T-helper 17 cell (primary cell): ENCODE measurements around the gene TCFL5. TPM values are rescaled to one million over a fixed set of nuclear protein-coding genes. Genes with fewer than 3 reads are reported as not detected.

ENCODE experiments used
- ATAC-seq: fragments of 150-1000 bp; cut with Tn5 transposase; 2 replicates; pipeline ENCODE4 v1.10.0; 2021; ENCODE audit warnings: mild to moderate bottlenecking, moderate library complexity
- DNase-seq, 3 donors: peaks; one replicate each; pipeline versions ENCODE4 v3.0.0 to v3.0.0-alpha.2; 2020 to 2021
- H3K9me3 ChIP-seq: one replicate; pipeline ENCODE4 v1.7.0; 2013; ENCODE audit warnings: low read length, mild to moderate bottlenecking; ENCODE audit not compliant: control insufficient read depth, poor library complexity, severe bottlenecking
- H3K27ac Mint-ChIP-seq: one replicate; pipeline ENCODE4 v1.8.0; 2022; ENCODE audit warnings: mild to moderate bottlenecking, moderate library complexity, mixed read lengths
- H3K27me3 Mint-ChIP-seq: one replicate; pipeline ENCODE4 v1.8.0; 2022; ENCODE audit warnings: mixed read lengths
- H3K36me3 Mint-ChIP-seq: one replicate; pipeline ENCODE4 v1.8.0; 2022; ENCODE audit warnings: low read depth, mixed read lengths
- H3K4me1 Mint-ChIP-seq: one replicate; pipeline ENCODE4 v1.8.0; 2022; ENCODE audit warnings: mild to moderate bottlenecking, mixed read lengths
- H3K4me3 Mint-ChIP-seq: one replicate; pipeline ENCODE4 v1.8.0; 2022; ENCODE audit warnings: mild to moderate bottlenecking, moderate library complexity, mixed read lengths
- total RNA-seq, 4 donors: library from RNA in 2 of 4; stranded (reverse) in 2 of 4; gene quantifications; one replicate each; pipeline ENCODE4 v1.2.3 and lab custom pipeline; 2022 to 2026

TCFL5 gene
- total RNA-seq, 2 donors from 2014 or later, result 4.4 to 5.0 TPM

DNA sequence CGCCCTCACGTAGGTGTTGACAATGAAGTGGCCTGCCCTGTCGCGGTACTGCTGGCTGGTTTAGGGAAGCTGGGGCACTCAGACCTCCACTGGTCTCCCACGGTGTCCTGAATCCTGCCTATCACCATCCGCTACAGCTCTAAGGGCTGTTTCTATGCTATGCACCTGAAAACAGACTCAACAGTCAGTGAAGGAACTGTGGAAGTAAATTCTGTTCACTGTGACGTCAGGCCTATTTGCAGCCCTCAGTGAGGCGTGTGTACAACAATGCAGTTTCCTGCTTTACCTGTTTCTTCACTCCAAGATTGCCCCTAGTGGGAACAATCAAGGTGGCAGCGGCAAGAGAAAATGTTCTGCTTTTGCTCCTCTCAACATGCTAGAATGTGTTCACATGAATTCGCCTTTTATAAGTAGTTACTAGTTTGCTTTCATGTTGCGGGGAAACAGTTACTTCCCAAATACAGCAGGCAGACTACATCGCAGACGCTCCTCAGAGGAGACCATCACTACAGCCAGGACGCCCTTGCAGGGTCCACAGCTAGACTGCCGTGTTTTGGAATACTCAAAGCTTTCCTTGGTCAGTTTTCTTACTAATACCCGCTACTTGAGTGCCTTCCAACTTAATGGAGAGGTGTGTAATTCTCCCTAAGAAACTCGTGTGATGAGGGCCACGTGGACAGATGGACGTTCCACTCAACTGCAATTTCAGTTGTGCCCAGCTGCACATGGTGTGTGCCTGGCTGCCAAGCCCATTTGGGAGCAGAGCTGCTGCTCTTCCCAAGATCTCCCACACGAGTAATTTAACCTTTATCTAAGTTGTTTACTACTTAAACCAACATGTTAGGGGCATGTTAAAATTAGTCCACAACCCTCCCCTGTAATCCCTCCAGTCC, 39.3 kb upstream of the TCFL5 start:
- peaks cover 26% of the 10 kb centered on the region for H3K4me1 Mint-ChIP-seq
- ATAC-seq (peak; percentile 61), DNase-seq (no peak)
- peaks cover 8% of the 10 kb centered on the region for H3K36me3 Mint-ChIP-seq
- peak overlapping the region; percentile 80 for H3K27ac Mint-ChIP-seq
- H3K4me3 Mint-ChIP-seq, result peak overlapping the region; percentile 80
- no peaks in the 10 kb centered on the region for H3K27me3 Mint-ChIP-seq
- H3K9me3 ChIP-seq, result no peaks in the 10 kb centered on the region

DNA sequence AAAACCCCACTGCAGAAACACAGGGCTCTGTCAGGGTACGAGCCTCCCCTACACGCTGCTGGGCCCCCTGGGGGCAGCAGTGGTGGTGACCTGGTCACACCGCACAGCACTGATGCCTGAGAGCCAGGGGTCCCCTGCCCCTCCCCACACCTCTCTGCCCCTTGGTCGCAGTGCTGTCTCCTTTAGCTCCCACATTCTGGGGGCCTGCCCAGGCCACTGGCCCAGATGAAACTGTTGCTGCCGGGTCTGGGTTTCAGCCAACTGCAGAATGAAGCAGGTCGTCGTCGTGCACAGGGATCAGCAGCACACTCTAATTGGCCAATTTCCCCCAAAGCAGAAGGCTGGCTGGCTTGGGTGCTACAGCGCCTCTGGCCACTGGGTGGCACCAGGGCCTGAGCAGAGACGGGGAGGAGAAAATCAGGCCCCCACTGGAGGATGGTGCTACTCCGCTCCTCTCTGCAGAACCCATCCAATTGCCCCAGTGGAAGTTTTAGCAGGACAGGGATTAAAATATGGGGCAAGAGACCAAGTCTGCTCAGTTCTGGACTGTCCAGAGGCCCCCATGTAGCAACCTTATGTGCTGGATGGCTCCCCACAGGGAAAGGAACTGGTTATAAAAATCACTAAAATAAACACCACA, 38.5 kb upstream of the TCFL5 start:
- peak; percentile 50 to 78 (median 66) for DNase-seq
- peak overlapping the region; percentile 80 for H3K4me3 Mint-ChIP-seq
- peaks cover 5% of the 10 kb centered on the region for H3K36me3 Mint-ChIP-seq

DNA sequence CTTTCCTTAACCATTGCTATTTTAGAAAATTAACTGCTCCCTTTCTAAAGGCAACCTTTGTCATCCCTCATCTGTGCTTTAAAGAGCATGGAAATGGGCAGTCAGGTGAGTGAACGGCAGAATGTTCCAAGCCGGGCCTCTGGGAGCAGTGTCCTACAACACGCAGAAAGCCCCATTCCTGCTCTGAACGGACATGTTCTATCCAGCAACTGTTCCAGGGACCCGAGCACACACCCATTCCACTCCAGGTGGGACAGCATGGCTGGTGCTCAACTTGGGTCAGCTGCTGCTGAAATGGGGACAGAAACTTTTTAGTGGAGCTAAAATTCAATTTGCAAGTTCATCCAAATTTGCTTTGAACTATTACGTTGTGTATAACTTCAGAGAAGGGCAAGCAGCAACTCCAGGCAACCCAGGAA, 38.0 kb upstream of the TCFL5 start:
- H3K27ac Mint-ChIP-seq, result peak overlapping the region; percentile 80
- H3K4me1 Mint-ChIP-seq, result peaks cover 21% of the 10 kb centered on the region
- H3K36me3 Mint-ChIP-seq, result no peaks in the 10 kb centered on the region
- ATAC-seq (no peak), DNase-seq (no peak)
- no peaks in the 10 kb centered on the region for H3K9me3 ChIP-seq
- H3K27me3 Mint-ChIP-seq, result no peaks in the 10 kb centered on the region
- peak overlapping the region; percentile 80 for H3K4me3 Mint-ChIP-seq

More for the DNA sequence above, 38.5 kb upstream of the TCFL5 start:
- ATAC-seq, result peak; percentile 93
- Mint-ChIP-seq H3K27me3 (no peaks in the 10 kb centered on the region), H3K4me1 (peaks cover 25% of the 10 kb centered on the region), H3K27ac (peak overlapping the region; percentile 80)
- H3K9me3 ChIP-seq, result no peaks in the 10 kb centered on the region

- H3K4me3 Mint-ChIP-seq, result peak overlapping the region; percentile 73
- ATAC-seq (no peak), DNase-seq (no peak)
- H3K4me1 Mint-ChIP-seq, result peaks cover 21% of the 10 kb centered on the region
- peak overlapping the region; percentile 80 for H3K27ac Mint-ChIP-seq
- peaks cover 2% of the 10 kb centered on the region for H3K36me3 Mint-ChIP-seq
- no peaks in the 10 kb centered on the region for H3K27me3 Mint-ChIP-seq
- H3K9me3 ChIP-seq, result no peaks in the 10 kb centered on the region
Measured at GRCh38 chr20:62898970-62899632, 37.5 kb upstream of the TCFL5 start.

- ATAC-seq (no peak), DNase-seq (no peak)
- Mint-ChIP-seq H3K36me3 (peaks cover 2% of the 10 kb centered on the region), H3K4me3 (peak overlapping the region; percentile 36), H3K4me1 (peaks cover 21% of the 10 kb centered on the region), H3K27me3 (no peaks in the 10 kb centered on the region), H3K27ac (peak overlapping the region; percentile 80)
- no peaks in the 10 kb centered on the region for H3K9me3 ChIP-seq
Measured at GRCh38 chr20:62898093-62898964, 36.7 kb upstream of the TCFL5 start.

GRCh38 chr20:62897666-62898065, 36.0 kb upstream of the TCFL5 start:
- ATAC-seq, result no peak
- no peak overlapping the region for H3K4me3 Mint-ChIP-seq
- H3K27ac Mint-ChIP-seq, result no peak overlapping the region
- H3K27me3 Mint-ChIP-seq, result no peaks in the 10 kb centered on the region
- no peak for DNase-seq
- peaks cover 2% of the 10 kb centered on the region for H3K36me3 Mint-ChIP-seq
- H3K9me3 ChIP-seq, result no peaks in the 10 kb centered on the region
- peaks cover 21% of the 10 kb centered on the region for H3K4me1 Mint-ChIP-seq

DNA sequence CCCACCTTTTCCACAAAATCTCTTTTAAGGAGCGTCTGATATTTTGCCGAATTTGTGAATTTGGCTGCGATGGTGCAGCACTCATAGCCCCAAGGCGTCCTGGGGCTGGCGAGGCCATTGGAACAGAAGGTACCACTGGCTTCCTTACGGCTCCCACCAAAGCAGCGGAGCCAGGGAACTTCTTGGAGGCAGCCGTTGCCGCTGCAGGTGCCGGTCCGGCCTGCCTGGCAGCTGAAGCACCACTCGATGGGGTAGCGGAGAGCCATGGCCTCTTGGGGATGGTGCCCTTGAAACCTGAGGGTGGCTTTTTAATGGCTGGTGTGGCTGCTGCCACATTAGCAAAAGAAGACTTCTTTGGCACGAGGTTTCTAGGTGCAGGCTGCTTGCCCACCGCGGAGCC, 34.9 kb upstream of the TCFL5 start:
- H3K27me3 Mint-ChIP-seq, result no peaks in the 10 kb centered on the region
- no peak overlapping the region for H3K27ac Mint-ChIP-seq
- H3K4me3 Mint-ChIP-seq, result no peak overlapping the region
- peaks cover 21% of the 10 kb centered on the region for H3K4me1 Mint-ChIP-seq
- H3K9me3 ChIP-seq, result no peaks in the 10 kb centered on the region
- ATAC-seq (no peak), DNase-seq (no peak)
- peaks cover 2% of the 10 kb centered on the region for H3K36me3 Mint-ChIP-seq

GRCh38 chr20:62895539-62895938, 33.9 kb upstream of the TCFL5 start:
- H3K27ac Mint-ChIP-seq, result peak overlapping the region; percentile 78
- H3K4me1 Mint-ChIP-seq, result peaks cover 31% of the 10 kb centered on the region
- no peaks in the 10 kb centered on the region for H3K9me3 ChIP-seq
- ATAC-seq (no peak), DNase-seq (no peak)
- no peaks in the 10 kb centered on the region for H3K27me3 Mint-ChIP-seq
- H3K36me3 Mint-ChIP-seq, result peaks cover 2% of the 10 kb centered on the region
- no peak overlapping the region for H3K4me3 Mint-ChIP-seq

- Mint-ChIP-seq H3K4me3 (no peak overlapping the region), H3K27me3 (no peaks in the 10 kb centered on the region), H3K36me3 (peaks cover 2% of the 10 kb centered on the region), H3K4me1 (peaks cover 20% of the 10 kb centered on the region), H3K27ac (no peak overlapping the region)
- no peak for ATAC-seq
- H3K9me3 ChIP-seq, result no peaks in the 10 kb centered on the region
- DNase-seq, result no peak
Measured at GRCh38 chr20:62894261-62894660, 32.6 kb upstream of the TCFL5 start.

DNA sequence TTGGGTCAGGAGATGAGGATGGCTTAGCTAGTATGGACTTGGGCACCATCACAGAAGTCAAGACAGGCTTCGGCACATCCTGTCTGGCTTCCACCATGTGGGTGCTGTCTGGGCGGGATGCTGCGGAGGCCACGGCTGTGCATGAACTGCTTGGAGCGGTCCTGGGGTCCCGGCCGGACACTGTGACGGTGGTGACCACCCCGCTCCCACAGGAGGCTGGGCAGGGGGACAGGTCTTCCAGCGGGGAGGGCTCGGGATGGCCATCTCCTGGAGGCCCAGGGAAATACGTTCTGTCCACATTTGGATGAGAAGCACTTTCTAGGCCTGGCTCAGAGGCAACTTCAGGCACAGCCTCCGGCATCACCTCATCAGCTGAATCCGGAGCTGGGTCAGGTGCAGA, 32.1 kb upstream of the TCFL5 start:
- H3K27me3 Mint-ChIP-seq, result no peaks in the 10 kb centered on the region
- no peaks in the 10 kb centered on the region for H3K9me3 ChIP-seq
- no peak overlapping the region for H3K27ac Mint-ChIP-seq
- no peak overlapping the region for H3K4me3 Mint-ChIP-seq
- peaks cover 16% of the 10 kb centered on the region for H3K4me1 Mint-ChIP-seq
- ATAC-seq (no peak), DNase-seq (no peak)
- peaks cover 2% of the 10 kb centered on the region for H3K36me3 Mint-ChIP-seq

DNA sequence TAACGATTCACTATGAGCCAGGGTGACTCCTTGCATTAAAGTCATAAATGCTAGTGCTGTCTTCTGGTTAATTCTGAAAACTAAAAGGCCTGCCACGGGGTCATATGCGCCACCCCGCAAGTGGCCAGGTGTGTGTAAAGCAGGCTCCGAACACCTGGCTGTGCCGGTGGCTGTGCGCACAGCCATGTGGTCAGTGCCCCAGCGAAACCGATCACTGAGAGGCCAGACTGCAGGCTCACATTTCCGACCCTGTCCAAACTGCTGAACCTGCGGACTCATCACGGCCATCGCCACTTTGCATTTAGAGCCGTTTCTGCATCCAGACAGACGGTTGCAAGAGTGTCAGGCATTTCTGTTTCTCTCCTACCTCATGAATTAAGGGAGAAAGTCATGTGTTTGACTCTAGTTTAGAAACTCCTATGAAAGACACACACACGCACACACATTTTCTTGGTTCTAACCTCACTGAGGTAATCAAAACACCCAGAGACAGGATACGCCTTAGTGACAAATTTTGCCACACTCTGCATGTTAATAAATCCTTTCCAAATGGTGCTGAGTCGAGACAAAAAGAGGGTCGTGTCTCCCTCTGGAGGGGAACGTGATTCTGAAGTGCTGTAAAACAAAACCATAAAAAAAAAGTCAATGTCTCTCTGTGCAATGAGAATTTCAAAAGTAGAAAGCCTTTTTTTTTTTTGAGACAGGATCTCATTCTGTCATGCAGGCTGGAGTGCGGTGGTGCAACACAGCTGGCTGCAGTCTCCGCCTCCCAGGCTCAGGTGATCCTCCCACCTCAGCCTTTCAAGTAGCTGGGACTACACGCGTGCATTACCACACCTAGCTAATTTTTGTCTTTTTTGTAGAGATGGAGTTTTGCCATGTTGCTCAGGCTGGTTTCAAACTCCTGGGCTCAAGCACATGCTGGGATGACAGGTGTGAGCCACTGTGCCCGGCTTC, 31.0 kb upstream of the TCFL5 start:
- no peak overlapping the region for H3K4me3 Mint-ChIP-seq
- peaks cover 9% of the 10 kb centered on the region for H3K4me1 Mint-ChIP-seq
- no peaks in the 10 kb centered on the region for H3K9me3 ChIP-seq
- no peaks in the 10 kb centered on the region for H3K27me3 Mint-ChIP-seq
- DNase-seq (no peak), ATAC-seq (peak; percentile 44)
- H3K36me3 Mint-ChIP-seq, result peaks cover 2% of the 10 kb centered on the region
- no peak overlapping the region for H3K27ac Mint-ChIP-seq

GRCh38 chr20:62891111-62891510, 29.5 kb upstream of the TCFL5 start:
- peak overlapping the region; percentile 79 for H3K27ac Mint-ChIP-seq
- peaks cover 13% of the 10 kb centered on the region for H3K4me1 Mint-ChIP-seq
- peaks cover 2% of the 10 kb centered on the region for H3K36me3 Mint-ChIP-seq
- H3K9me3 ChIP-seq, result no peaks in the 10 kb centered on the region
- no peaks in the 10 kb centered on the region for H3K27me3 Mint-ChIP-seq
- DNase-seq (no peak), ATAC-seq (peak; percentile 57)
- H3K4me3 Mint-ChIP-seq, result peak overlapping the region; percentile 36
